CD4-positive, alpha-beta T cell treated with Interleukin-21 for 1 hour (primary cell): ENCODE data around the gene SCN5A.
"Not testable (repeated sequence)": the region's sequence is repeated elsewhere in the genome, so short reads cannot be mapped to it uniquely, and the experiment has no call there.

Experiments used
- DNase-seq: peaks from one replicate; pipeline ENCODE4 v3.0.0-alpha.2; 2020

Gene SCN5A

DNA sequence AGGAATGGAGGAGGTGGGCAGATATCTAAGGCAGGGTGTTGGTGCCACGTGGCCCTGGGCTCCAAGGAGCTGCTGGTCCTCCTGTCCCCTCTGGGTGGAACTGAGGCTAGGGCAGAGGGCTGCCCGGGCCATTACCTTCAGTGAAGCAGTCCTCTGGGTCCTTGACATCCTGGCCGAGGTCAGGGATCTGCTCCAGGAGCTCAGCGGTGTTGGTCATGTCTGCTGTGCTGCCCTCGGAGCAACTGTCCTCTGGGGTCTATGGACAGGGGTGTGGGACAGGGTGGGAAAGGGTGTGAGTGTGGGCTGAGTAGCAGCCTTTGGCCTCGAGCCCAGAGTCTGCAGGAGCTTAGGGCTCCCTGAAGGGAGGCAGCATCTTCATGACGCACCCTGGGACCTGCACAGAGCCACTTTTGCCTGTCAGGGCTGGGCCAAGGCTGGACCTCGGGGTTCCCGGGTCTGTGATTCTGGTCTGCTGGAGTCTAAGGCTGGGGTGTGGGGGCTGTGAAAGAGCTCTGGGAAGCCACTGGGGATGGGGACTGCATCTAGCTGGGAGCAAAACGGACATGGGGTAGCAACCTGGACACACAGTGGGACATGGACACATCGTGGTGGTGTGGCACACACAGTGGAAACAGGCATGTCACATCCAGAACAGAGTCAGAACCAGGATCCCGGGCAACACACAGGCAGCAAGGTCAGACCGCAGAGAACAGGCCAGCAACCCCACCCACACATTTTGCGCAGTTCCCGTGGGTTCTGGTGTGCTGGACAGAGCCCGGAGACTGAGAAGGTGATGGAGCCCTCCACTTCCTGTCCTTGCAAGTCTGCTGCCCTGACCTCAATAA, 72.7 kb downstream of the SCN5A start:
- no peak for DNase-seq

DNA sequence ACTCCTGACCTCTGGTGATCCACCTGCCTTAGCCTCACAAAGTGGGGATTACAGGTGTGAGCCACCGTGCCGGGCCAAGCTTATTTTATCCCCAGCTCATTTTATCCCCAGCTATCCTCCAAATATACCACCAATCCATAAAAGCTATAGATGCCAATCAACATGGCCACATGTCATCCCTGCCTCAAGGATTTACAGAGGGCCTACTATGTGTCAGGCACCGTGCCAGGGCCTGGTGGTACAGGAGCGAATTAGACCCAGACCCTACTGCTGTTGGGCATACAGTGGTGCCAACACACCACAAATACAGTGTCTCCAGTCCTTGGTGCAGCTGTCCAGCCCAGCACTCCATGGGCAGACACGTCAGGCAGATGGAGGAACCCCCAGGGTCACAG, 73.4 kb downstream of the SCN5A start:
- DNase-seq: no peak

DNA sequence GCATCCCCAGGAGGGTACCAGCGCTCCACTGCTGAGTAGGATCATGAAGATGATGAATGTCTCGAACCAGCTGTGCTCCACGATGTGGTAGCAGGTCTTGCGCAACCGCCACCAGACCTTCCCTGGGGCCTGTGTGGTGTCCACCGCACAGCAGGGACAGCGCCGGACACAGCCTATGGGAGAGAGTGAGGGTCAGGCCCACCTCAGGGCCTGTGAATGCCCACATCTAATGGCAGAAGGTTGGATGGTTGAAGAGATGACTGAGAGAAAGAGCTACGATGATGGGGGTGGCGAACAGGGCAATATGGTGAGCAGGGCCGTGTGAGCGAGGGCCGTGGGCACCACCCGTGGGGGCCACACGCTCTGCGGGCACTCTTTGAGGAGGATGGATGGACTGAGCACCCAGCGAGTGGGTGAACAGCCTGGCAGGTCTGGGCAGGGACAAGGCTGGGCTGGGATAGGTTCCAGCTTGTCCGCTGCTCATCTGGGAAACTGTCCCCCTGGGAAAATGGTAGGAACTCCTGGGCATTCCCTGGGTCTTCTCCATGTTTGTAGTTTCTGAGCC, 74.1 kb downstream of the SCN5A start:
- DNase-seq: no peak

GRCh38 chr3:38574411-38575278, 74.8 kb downstream of the SCN5A start:
- no peak for DNase-seq

DNA sequence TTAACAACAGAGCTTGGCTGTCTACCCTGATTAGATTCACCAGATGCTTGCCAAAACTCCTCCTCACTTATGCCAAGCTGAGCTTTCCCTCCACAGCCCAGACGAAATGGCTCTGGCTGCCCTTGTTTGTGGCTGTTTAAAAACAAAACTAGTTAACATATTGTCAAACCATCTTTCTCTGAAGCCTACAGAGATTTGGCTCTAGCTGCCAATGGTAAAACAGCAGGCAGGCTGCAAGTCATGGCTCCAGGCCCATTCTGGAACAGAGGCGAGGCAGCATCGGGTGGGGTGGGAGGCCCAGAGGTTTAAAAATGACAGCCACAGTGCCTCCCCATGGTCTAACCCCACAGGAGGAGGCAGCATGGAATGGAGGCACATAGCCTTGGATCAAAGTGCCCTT, 75.9 kb downstream of the SCN5A start:
- no peak for DNase-seq

- DNase-seq: no peak
Measured at GRCh38 chr3:38573111-38573510, 76.4 kb downstream of the SCN5A start.

GRCh38 chr3:38567498-38567897, 82.0 kb downstream of the SCN5A start:
- DNase-seq: no peak

- DNase-seq: not testable (repeated sequence)
Measured at GRCh38 chr3:38566794-38567193, 82.7 kb downstream of the SCN5A start.

- DNase-seq: no peak
Measured at GRCh38 chr3:38566215-38566528, 83.3 kb downstream of the SCN5A start.

- no peak for DNase-seq
Measured at GRCh38 chr3:38565339-38566214, 83.9 kb downstream of the SCN5A start.

- DNase-seq: no peak
Measured at GRCh38 chr3:38564631-38565338, 84.7 kb downstream of the SCN5A start.

- DNase-seq: no peak
Measured at GRCh38 chr3:38563886-38564270, 85.6 kb downstream of the SCN5A start.

GRCh38 chr3:38563070-38563885, 86.2 kb downstream of the SCN5A start:
- DNase-seq: no peak

DNA sequence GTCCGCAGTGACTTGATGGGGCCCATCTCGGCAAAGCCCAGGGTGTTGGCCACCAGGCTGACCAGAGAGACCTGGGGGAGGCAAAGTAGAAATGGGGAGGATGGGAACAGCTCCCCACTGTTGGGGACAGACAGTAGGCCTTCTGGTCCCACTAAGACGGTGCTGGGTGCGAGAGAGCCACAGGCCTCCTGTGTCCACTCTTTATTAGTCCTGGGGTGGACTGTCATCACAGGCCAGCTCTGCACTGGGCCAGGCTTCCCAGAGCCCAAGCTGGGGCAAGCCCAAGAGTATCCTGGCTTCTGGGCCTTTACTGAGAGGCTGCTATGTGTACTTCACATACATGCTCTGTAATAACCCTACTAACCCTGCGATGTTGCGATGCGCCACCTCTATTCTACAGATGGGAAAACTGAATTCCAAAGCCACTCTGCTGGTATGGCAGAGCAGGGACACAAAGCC, 87.0 kb downstream of the SCN5A start:
- no peak for DNase-seq

DNA sequence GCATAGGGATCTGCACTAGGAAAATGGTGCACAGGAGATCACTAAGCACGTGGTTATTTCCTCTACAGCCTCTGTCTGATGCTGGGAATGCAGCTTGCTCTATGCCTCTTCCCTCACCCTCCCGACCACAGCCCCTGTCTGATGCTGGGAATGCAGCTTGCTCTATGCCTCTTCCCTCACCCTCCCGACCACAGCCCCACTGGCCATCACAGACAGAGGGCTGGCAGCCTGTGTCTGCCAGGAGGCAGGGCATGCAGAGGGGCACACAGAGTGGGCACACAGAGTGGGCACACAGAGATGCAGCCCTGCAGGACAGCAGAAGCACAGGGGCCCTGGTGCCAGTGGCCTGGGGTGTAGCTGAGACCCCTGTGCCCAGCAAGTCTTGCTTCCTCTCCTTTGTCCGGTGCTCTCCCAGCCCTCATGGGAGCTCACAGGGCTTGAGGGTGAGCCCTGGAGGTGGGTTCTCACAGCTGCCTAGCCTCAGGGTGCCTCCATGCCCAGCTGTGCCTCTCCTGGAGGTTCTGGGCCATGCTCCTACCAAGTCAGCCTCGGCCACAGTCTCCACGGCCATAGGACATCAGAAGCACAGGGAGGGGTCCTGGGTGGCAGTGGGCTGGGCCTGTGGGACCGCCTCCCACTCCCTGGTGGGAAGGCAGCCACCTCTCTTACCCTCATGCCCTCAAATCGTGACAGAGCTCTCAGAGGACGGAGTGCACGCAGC, 87.6 kb downstream of the SCN5A start:
- DNase-seq: no peak

- no peak for DNase-seq
Measured at GRCh38 chr3:38560996-38561717, 88.3 kb downstream of the SCN5A start.

- DNase-seq: no peak
Measured at GRCh38 chr3:38560284-38560683, 89.2 kb downstream of the SCN5A start.

GRCh38 chr3:38558864-38559263, 90.6 kb downstream of the SCN5A start:
- DNase-seq: no peak

DNA sequence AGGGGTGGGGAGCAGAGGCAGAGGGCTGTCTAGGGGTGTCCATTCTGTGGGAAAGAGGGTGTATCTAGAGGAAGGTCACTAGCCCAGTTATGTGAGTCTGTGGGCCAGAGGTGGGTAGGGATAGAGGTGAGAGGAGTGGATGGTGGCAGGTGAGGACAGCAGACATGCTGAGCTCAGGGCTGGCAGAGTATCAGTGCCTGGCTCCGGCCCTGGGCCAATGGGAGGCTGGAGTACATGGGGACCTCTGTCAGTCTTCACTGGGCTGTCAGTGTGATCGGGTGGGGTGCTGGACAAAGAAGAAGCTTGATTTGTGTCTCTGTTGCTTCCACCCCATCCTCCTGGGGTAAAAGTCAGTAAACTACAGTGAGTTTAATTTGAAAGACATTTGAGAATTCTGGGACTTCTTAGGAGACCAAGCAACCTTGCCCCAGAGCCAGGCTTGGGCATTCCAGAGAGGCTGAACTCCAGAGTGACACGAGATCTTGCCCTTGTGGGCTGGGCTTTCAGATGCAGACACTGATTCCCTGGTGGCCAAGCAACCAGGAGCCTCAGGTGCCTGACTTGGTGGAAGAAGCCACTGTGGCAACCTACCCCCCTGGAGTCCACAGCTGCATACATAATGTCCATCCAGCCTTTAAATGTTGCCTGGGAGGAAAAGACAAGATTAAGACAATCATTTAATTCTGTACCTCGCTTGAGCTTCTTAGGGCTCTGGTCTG, 92.7 kb downstream of the SCN5A start:
- DNase-seq: no peak
